Activated naive CD4-positive, alpha-beta T cell treated with anti-CD3 and anti-CD28 coated beads, Interleukin-2, amount 10 ng/mL, durations not matched to agents 7 days and 5 days (primary cell): ENCODE data around the gene EFCAB13.

Experiments
- CTCF ChIA-PET: fragments of 350-600 bp; sonication (Branson Sonifier 250); formaldehyde crosslinking; loops from one replicate; lab custom pipeline; 2021; ENCODE audit warnings: antibody characterized with exemption; lab: Charles Lee
- DNase-seq: peaks from one replicate; pipeline ENCODE4 v3.0.0-alpha.2; 2020
- H3K27ac Mint-ChIP-seq: one replicate; pipeline ENCODE4 v1.8.0; 2021; ENCODE audit warnings: mild to moderate bottlenecking, moderate library complexity, mixed read lengths
- H3K27me3 Mint-ChIP-seq: one replicate; pipeline ENCODE4 v1.8.0; 2021; ENCODE audit warnings: mild to moderate bottlenecking, mixed read lengths
- H3K36me3 Mint-ChIP-seq: one replicate; pipeline ENCODE4 v1.8.0; 2021; ENCODE audit warnings: mixed read lengths
- H3K4me1 Mint-ChIP-seq: one replicate; pipeline ENCODE4 v1.8.0; 2021; ENCODE audit warnings: mixed read lengths
- H3K4me3 Mint-ChIP-seq: one replicate; pipeline ENCODE4 v1.8.0; 2021; ENCODE audit warnings: mild to moderate bottlenecking, moderate library complexity, mixed read lengths
- H3K9me3 Mint-ChIP-seq: one replicate; pipeline ENCODE4 v1.8.0; 2021; ENCODE audit warnings: mixed read lengths

The EFCAB13 gene

GRCh38 chr17:47301161-47301560 lies 22.6 kb upstream of the EFCAB13 start:
- no peak overlapping the region for H3K27ac Mint-ChIP-seq
- H3K4me1 Mint-ChIP-seq = peaks cover 10% of the 10 kb centered on the region
- DNase-seq = no peak
- H3K36me3 Mint-ChIP-seq = no peaks in the 10 kb centered on the region
- H3K9me3 Mint-ChIP-seq = peaks cover 1% of the 10 kb centered on the region
- H3K4me3 Mint-ChIP-seq = no peak overlapping the region
- CTCF ChIA-PET = no interaction called here
- H3K27me3 Mint-ChIP-seq = peaks cover 33% of the 10 kb centered on the region

- Mint-ChIP-seq H3K4me3 (no peak overlapping the region), H3K27ac (no peak overlapping the region), H3K4me1 (peaks cover 11% of the 10 kb centered on the region), H3K36me3 (no peaks in the 10 kb centered on the region), H3K27me3 (peaks cover 32% of the 10 kb centered on the region), H3K9me3 (peaks cover 1% of the 10 kb centered on the region)
- CTCF ChIA-PET = no interaction called here
- DNase-seq = no peak
Measured at GRCh38 chr17:47301831-47302230, 21.9 kb upstream of the EFCAB13 start.

GRCh38 chr17:47304186-47304585 lies 19.6 kb upstream of the EFCAB13 start:
- CTCF ChIA-PET = no interaction called here
- no peak overlapping the region for H3K27ac Mint-ChIP-seq
- DNase-seq = no peak
- H3K27me3 Mint-ChIP-seq = peaks cover 28% of the 10 kb centered on the region
- H3K4me1 Mint-ChIP-seq = peaks cover 11% of the 10 kb centered on the region
- no peaks in the 10 kb centered on the region for H3K36me3 Mint-ChIP-seq
- peaks cover 1% of the 10 kb centered on the region for H3K9me3 Mint-ChIP-seq
- H3K4me3 Mint-ChIP-seq = no peak overlapping the region

- Mint-ChIP-seq H3K9me3 (peaks cover 1% of the 10 kb centered on the region), H3K36me3 (no peaks in the 10 kb centered on the region), H3K4me3 (no peak overlapping the region), H3K27ac (no peak overlapping the region), H3K27me3 (peaks cover 23% of the 10 kb centered on the region), H3K4me1 (peaks cover 11% of the 10 kb centered on the region)
- no peak for DNase-seq
- CTCF ChIA-PET = interaction anchor here (0.7 kb wide), 1 partner anchor 43 kb away, joined by 3 read pairs; no protein-coding TSS in a partner anchor
Measured at GRCh38 chr17:47305302-47305923, 18.3 kb upstream of the EFCAB13 start.

- no peak for DNase-seq
- Mint-ChIP-seq H3K27ac (no peak overlapping the region), H3K4me1 (peaks cover 7% of the 10 kb centered on the region), H3K27me3 (peaks cover 7% of the 10 kb centered on the region), H3K9me3 (no peaks in the 10 kb centered on the region), H3K36me3 (no peaks in the 10 kb centered on the region), H3K4me3 (no peak overlapping the region)
- CTCF ChIA-PET = interaction anchor here (0.6 kb wide), 1 partner anchor 15 kb away, joined by 5 read pairs; no protein-coding TSS in a partner anchor
Measured at GRCh38 chr17:47310186-47310733, 13.5 kb upstream of the EFCAB13 start.

- DNase-seq = no peak
- no peak overlapping the region for H3K4me3 Mint-ChIP-seq
- H3K27me3 Mint-ChIP-seq = peaks cover 6% of the 10 kb centered on the region
- no peak overlapping the region for H3K27ac Mint-ChIP-seq
- CTCF ChIA-PET = interaction anchor here (1.5 to 1.8 kb wide), 2 partner anchors 82 to 370 kb away, joined by 5 to 10 read pairs; no protein-coding TSS in a partner anchor
- no peaks in the 10 kb centered on the region for H3K36me3 Mint-ChIP-seq
- H3K9me3 Mint-ChIP-seq = no peaks in the 10 kb centered on the region
- no peaks in the 10 kb centered on the region for H3K4me1 Mint-ChIP-seq
Measured at GRCh38 chr17:47311420-47311819, 12.3 kb upstream of the EFCAB13 start.

- Mint-ChIP-seq H3K4me3 (no peak overlapping the region), H3K36me3 (no peaks in the 10 kb centered on the region), H3K4me1 (no peaks in the 10 kb centered on the region), H3K27me3 (peaks cover 17% of the 10 kb centered on the region), H3K27ac (no peak overlapping the region), H3K9me3 (no peaks in the 10 kb centered on the region)
- CTCF ChIA-PET = interaction anchor here (0.6 to 4.2 kb wide), 13 partner anchors 24 to 374 kb away, joined by 3 to 47 read pairs (median 3); partner anchors contain the start of gene CDC27
- peak; percentile 45 for DNase-seq
Measured at GRCh38 chr17:47315451-47316266, 8.1 kb upstream of the EFCAB13 start.

- Mint-ChIP-seq H3K9me3 (no peaks in the 10 kb centered on the region), H3K4me3 (no peak overlapping the region), H3K27me3 (peaks cover 23% of the 10 kb centered on the region), H3K4me1 (no peaks in the 10 kb centered on the region), H3K36me3 (no peaks in the 10 kb centered on the region), H3K27ac (no peak overlapping the region)
- DNase-seq = no peak
- CTCF ChIA-PET = interaction anchor here (1.1 to 4.2 kb wide), 6 partner anchors 54 to 374 kb away, joined by 3 to 47 read pairs (median 5); partner anchors contain the start of gene CDC27
Measured at GRCh38 chr17:47316311-47316710, 7.4 kb upstream of the EFCAB13 start.

GRCh38 chr17:47317119-47317518 lies 6.6 kb upstream of the EFCAB13 start:
- H3K27me3 Mint-ChIP-seq = peaks cover 28% of the 10 kb centered on the region
- CTCF ChIA-PET = interaction anchor here (0.6 to 4.2 kb wide), 4 partner anchors 88 to 587 kb away, joined by 3 to 47 read pairs (median 10); no protein-coding TSS in a partner anchor
- no peak for DNase-seq
- no peak overlapping the region for H3K27ac Mint-ChIP-seq
- no peaks in the 10 kb centered on the region for H3K36me3 Mint-ChIP-seq
- no peak overlapping the region for H3K4me3 Mint-ChIP-seq
- H3K9me3 Mint-ChIP-seq = no peaks in the 10 kb centered on the region
- H3K4me1 Mint-ChIP-seq = no peaks in the 10 kb centered on the region

GRCh38 chr17:47318197-47318918 lies 5.4 kb upstream of the EFCAB13 start:
- no peak overlapping the region for H3K27ac Mint-ChIP-seq
- peaks cover 35% of the 10 kb centered on the region for H3K27me3 Mint-ChIP-seq
- H3K36me3 Mint-ChIP-seq = no peaks in the 10 kb centered on the region
- CTCF ChIA-PET = interaction anchor here (0.6 kb wide), 2 partner anchors 66 to 145 kb away, joined by 3 read pairs; no protein-coding TSS in a partner anchor
- no peaks in the 10 kb centered on the region for H3K9me3 Mint-ChIP-seq
- no peak for DNase-seq
- H3K4me3 Mint-ChIP-seq = no peak overlapping the region
- peaks cover 7% of the 10 kb centered on the region for H3K4me1 Mint-ChIP-seq

GRCh38 chr17:47320879-47321502 lies 2.8 kb upstream of the EFCAB13 start:
- Mint-ChIP-seq H3K9me3 (no peaks in the 10 kb centered on the region), H3K4me1 (peaks cover 25% of the 10 kb centered on the region), H3K27me3 (peaks cover 54% of the 10 kb centered on the region), H3K27ac (no peak overlapping the region), H3K36me3 (peaks cover 3% of the 10 kb centered on the region), H3K4me3 (no peak overlapping the region)
- CTCF ChIA-PET = no interaction called here
- no peak for DNase-seq

- DNase-seq = peak; percentile 70
- Mint-ChIP-seq H3K27me3 (peaks cover 40% of the 10 kb centered on the region), H3K9me3 (no peaks in the 10 kb centered on the region), H3K27ac (peak overlapping the region; percentile 93), H3K4me3 (peak overlapping the region; percentile 99), H3K36me3 (peaks cover 3% of the 10 kb centered on the region), H3K4me1 (peaks cover 25% of the 10 kb centered on the region)
- CTCF ChIA-PET = interaction anchor here (0.7 kb wide), 1 partner anchor 10 kb away, joined by 3 read pairs; no protein-coding TSS in a partner anchor
Measured at GRCh38 chr17:47324224-47325020, 667 bp downstream of the EFCAB13 start.
